ENCODE measurements around the gene INPP5J. TPM values are rescaled to one million over a fixed set of nuclear protein-coding genes. Genes with fewer than 3 reads are reported as not detected.

The INPP5J gene
- total and polyA plus RNA-seq, 10 of the 15 experiments (the other 5 are each of a cell fraction or from before 2014, with no cell fraction given), result 0.18 to 2.8 (median 1.5) TPM; not detected in 1

- no peaks in the 10 kb centered on the region for H3K9me3 ChIP-seq (replicated peaks; ENCODE audit: control insufficient read depth, insufficient read depth, low read length)
- ChIA-PET CTCF (no interaction called here), POLR2A (no interaction called here), SMC1A (ENCODE audit: uncharacterized antibody, unreplicated experiment) (no interaction called here), RAD21 (ENCODE audit: unreplicated experiment) (no interaction called here)
- intact Hi-C loops (cut with micrococcal nuclease; ENCODE audit: unreplicated experiment) (no loop called here), in situ Hi-C loops (cut with MboI) (no loop called here)
- H2AFZ ChIP-seq (ENCODE audit: control insufficient read depth, low read depth, low read length), result no peak overlapping the region
- H3K9ac ChIP-seq (ENCODE audit: control insufficient read depth, insufficient read depth, low read length), result no peak overlapping the region
- H3K36me3 ChIP-seq (ENCODE audit: control insufficient read depth in 2 of 2, insufficient read depth in 2 of 2, low read length in 1 of 2), result no peaks in the 10 kb centered on the region
- ATAC-seq (no peak), FAIRE-seq (no peak), DNase-seq (ENCODE audit: low read depth, low spot score) (no peak)
- H4K20me1 ChIP-seq (ENCODE audit: control insufficient read depth, insufficient read depth), result no peaks in the 10 kb centered on the region
- H3K79me2 ChIP-seq (ENCODE audit: control insufficient read depth, insufficient read depth, low read length), result no peaks in the 10 kb centered on the region
- H3K27ac ChIP-seq (ENCODE audit: control insufficient read depth, insufficient read depth), result no peak overlapping the region
- H3K4me3 ChIP-seq, result no peak overlapping the region
- no peaks in the 10 kb centered on the region for H3K27me3 ChIP-seq (replicated peaks in 1 of 2; ENCODE audit: control insufficient read depth in 2 of 2, insufficient read depth in 2 of 2, low read length in 1 of 2)
- BruUV-seq (replicated peaks), result no TSS peak
- H3K4me1 ChIP-seq (ENCODE audit: control insufficient read depth, insufficient read depth, low read length), result no peaks in the 10 kb centered on the region
- 45% methylated on average over 2 of the region's 2 CpGs for WGBS (ENCODE audit: insufficient coverage, insufficient replicate concordance, low lambda C conversion rate, missing lambda C conversion rate)
- no peak overlapping the region for H3K4me2 ChIP-seq (ENCODE audit: control insufficient read depth, insufficient read depth)
- TF ChIP-seq, protein P1, sequence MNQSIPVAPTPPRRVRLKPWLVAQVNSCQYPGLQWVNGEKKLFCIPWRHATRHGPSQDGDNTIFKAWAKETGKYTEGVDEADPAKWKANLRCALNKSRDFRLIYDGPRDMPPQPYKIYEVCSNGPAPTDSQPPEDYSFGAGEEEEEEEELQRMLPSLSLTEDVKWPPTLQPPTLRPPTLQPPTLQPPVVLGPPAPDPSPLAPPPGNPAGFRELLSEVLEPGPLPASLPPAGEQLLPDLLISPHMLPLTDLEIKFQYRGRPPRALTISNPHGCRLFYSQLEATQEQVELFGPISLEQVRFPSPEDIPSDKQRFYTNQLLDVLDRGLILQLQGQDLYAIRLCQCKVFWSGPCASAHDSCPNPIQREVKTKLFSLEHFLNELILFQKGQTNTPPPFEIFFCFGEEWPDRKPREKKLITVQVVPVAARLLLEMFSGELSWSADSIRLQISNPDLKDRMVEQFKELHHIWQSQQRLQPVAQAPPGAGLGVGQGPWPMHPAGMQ (IDR thresholded peaks at IDR 0.05; ENCODE audit: borderline replicate concordance), result no peak
- no peak for TF ChIP-seq BCLAF1 (IDR thresholded peaks at IDR 0.05)
- no peak for TF ChIP-seq MYC (IDR thresholded peaks at IDR 0.05; ENCODE audit: insufficient read depth, insufficient read length, insufficient replicate concordance, low read length, severe bottlenecking)
- TF ChIP-seq IKZF1 (conservative IDR thresholded peaks at IDR 0.05), result no peak
- no peak for TF ChIP-seq DPF2 (IDR thresholded peaks at IDR 0.05)
- no peak for TF ChIP-seq ZZZ3 (IDR thresholded peaks at IDR 0.05; ENCODE audit: control insufficient read depth, insufficient read length, low read depth)
- no peak for TF ChIP-seq KDM1A (IDR thresholded peaks at IDR 0.05; ENCODE audit: borderline replicate concordance)
- TF ChIP-seq, protein P2, sequence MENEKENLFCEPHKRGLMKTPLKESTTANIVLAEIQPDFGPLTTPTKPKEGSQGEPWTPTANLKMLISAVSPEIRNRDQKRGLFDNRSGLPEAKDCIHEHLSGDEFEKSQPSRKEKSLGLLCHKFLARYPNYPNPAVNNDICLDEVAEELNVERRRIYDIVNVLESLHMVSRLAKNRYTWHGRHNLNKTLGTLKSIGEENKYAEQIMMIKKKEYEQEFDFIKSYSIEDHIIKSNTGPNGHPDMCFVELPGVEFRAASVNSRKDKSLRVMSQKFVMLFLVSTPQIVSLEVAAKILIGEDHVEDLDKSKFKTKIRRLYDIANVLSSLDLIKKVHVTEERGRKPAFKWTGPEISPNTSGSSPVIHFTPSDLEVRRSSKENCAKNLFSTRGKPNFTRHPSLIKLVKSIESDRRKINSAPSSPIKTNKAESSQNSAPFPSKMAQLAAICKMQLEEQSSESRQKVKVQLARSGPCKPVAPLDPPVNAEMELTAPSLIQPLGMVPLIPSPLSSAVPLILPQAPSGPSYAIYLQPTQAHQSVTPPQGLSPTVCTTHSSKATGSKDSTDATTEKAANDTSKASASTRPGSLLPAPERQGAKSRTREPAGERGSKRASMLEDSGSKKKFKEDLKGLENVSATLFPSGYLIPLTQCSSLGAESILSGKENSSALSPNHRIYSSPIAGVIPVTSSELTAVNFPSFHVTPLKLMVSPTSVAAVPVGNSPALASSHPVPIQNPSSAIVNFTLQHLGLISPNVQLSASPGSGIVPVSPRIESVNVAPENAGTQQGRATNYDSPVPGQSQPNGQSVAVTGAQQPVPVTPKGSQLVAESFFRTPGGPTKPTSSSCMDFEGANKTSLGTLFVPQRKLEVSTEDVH (IDR thresholded peaks at IDR 0.05; ENCODE audit: low read depth, partially characterized antibody), result no peak
- TF ChIP-seq SREBF2 (IDR thresholded peaks at IDR 0.05; ENCODE audit: low read length), result no peak
- TF ChIP-seq NRF1 (conservative IDR thresholded peaks at IDR 0.05; ENCODE audit: low read depth, low read length), result no peak
- no peak for TF ChIP-seq BRCA1 (IDR thresholded peaks at IDR 0.05; ENCODE audit: low read depth, low read length)
- TF ChIP-seq LARP7 (IDR thresholded peaks at IDR 0.05), result no peak
- TF ChIP-seq IRF3 (IDR thresholded peaks at IDR 0.05), result no peak
These were observed 8.1 kb downstream of the INPP5J start for GRCh38 chr22:31130873-31131272.

Data from GM12878 (cell line).